HepG2 (cell line): ENCODE data around the gene ST3GAL2. TPM values are rescaled to one million over a fixed set of nuclear protein-coding genes. Genes with fewer than 3 reads are reported as not detected.

Source experiments
- BRD4 ChIP-seq: sonication (generic); formaldehyde crosslinking; IDR thresholded peaks from 2 replicates; pipeline ENCODE4 v1.4.0; 2020; ENCODE audit warnings: missing genetic modification reagents
- FOXK2 ChIP-seq: fragments of 450-650 bp; IDR thresholded peaks from 2 replicates; pipeline ENCODE4 v1.6.1; 2016
- NR2F1 ChIP-seq, 2 experiments: fragments of 450-650 bp in 1 of 2; formaldehyde crosslinking in 1 of 2; IDR thresholded peaks; 2 replicates each; pipeline versions ENCODE4 v1.5.0 to v1.6.1; 2016 to 2020; ENCODE audit warnings: mild to moderate bottlenecking in 1 of 2, missing compliant biosample characterization in 1 of 2, missing genetic modification reagents in 1 of 2, moderate library complexity in 1 of 2
- RNF2 ChIP-seq: fragments of 450-650 bp; conservative IDR thresholded peaks from 2 replicates; pipeline ENCODE4 v1.6.1; 2016; ENCODE audit warnings: low read depth
- TAF1 ChIP-seq: sonication (generic); formaldehyde crosslinking; IDR thresholded peaks from 2 replicates; pipeline ENCODE4 v1.4.0; 2020; ENCODE audit warnings: missing genetic modification reagents
- ZFP37 ChIP-seq: sonication (generic); formaldehyde crosslinking; IDR thresholded peaks from 2 replicates; pipeline ENCODE4 v1.4.0; 2020; ENCODE audit warnings: missing genetic modification reagents, borderline replicate concordance
- ZFP62 ChIP-seq: sonication (generic); formaldehyde crosslinking; IDR thresholded peaks from 2 replicates; pipeline ENCODE4 v1.4.0; 2020; ENCODE audit warnings: missing genetic modification reagents
- ZHX1 ChIP-seq: sonication (generic); formaldehyde crosslinking; IDR thresholded peaks from 2 replicates; pipeline ENCODE4 v1.8.1; 2022; ENCODE audit warnings: low read depth, mild to moderate bottlenecking, missing genetic modification reagents
- ZNF276 ChIP-seq: sonication (generic); formaldehyde crosslinking; IDR thresholded peaks from 2 replicates; pipeline ENCODE4 v1.4.0; 2020; ENCODE audit warnings: mild to moderate bottlenecking, low read depth, missing genetic modification reagents
- ZNF335 ChIP-seq: sonication (generic); formaldehyde crosslinking; IDR thresholded peaks from 2 replicates; pipeline ENCODE4 v1.4.0; 2020; ENCODE audit warnings: missing genetic modification reagents
- ZNF530 ChIP-seq: sonication (generic); formaldehyde crosslinking; IDR thresholded peaks from 2 replicates; pipeline ENCODE4 v1.5.0; 2020; ENCODE audit warnings: low read depth, mild to moderate bottlenecking, missing genetic modification reagents
- ZNF576 ChIP-seq: sonication (generic); formaldehyde crosslinking; IDR thresholded peaks from 2 replicates; pipeline ENCODE4 v1.4.0; 2020; ENCODE audit warnings: mild to moderate bottlenecking, missing genetic modification reagents
- ZNF713 ChIP-seq: sonication (generic); formaldehyde crosslinking; IDR thresholded peaks from 2 replicates; pipeline ENCODE4 v1.4.0; 2020; ENCODE audit warnings: mild to moderate bottlenecking, missing genetic modification reagents
- polyA plus RNA-seq, 8 experiments: library from polyadenylated mRNA; depleted of rRNA in 3 of 8; stranded (reverse) in 7 of 8; unstranded in 1 of 8; fragments of >200 nt; fragmentation: Illumina TruSeq in 4 of 8; extraction: Trizol in 4 of 8; gene quantifications; 2 replicates each; pipeline versions ENCODE4 v1.2.1 to v1.2.3, GENCODE V29; 2011 to 2016; ENCODE audit warnings: low read depth in 4 of 8, missing spikeins in 1 of 8, mixed read lengths in 1 of 8; ENCODE audit not compliant: insufficient read depth in 1 of 8
- total RNA-seq, 5 experiments: library from RNA; depleted of rRNA; stranded (reverse); fragments of >200 nt; fragmentation: Illumina TruSeq; extraction: Trizol; gene quantifications; 2 replicates each; pipeline ENCODE4 v1.2.3, GENCODE V29; 2016; ENCODE audit warnings: low read depth in 1 of 5
- TF ChIP-seq, protein P1 (sequence below): sonication (generic); formaldehyde crosslinking; IDR thresholded peaks from 2 replicates; pipeline ENCODE4 v1.8.0; 2022; ENCODE audit warnings: mild to moderate bottlenecking, missing genetic modification reagents, moderate library complexity
- TF ChIP-seq, protein P2 (sequence below): sonication (generic); formaldehyde crosslinking; IDR thresholded peaks from 2 replicates; pipeline ENCODE4 v1.4.0; 2020; ENCODE audit warnings: mild to moderate bottlenecking, missing genetic modification reagents
- TF ChIP-seq, protein P3 (sequence below): sonication (generic); formaldehyde crosslinking; IDR thresholded peaks from 2 replicates; pipeline ENCODE4 v1.8.0; 2022; ENCODE audit warnings: mild to moderate bottlenecking, missing genetic modification reagents
- TF ChIP-seq, protein P4 (sequence below): sonication (generic); formaldehyde crosslinking; IDR thresholded peaks from 2 replicates; pipeline ENCODE4 v1.4.0; 2020; ENCODE audit warnings: missing genetic modification reagents
- TF ChIP-seq, protein P5 (sequence below): IDR thresholded peaks from 2 replicates; pipeline ENCODE4 v1.6.1; 2016; ENCODE audit warnings: control low read depth

ST3GAL2 gene
- total and polyA plus RNA-seq, 2 of the 13 experiments (the other 11 are each of a cell fraction or from before 2014, with no cell fraction given), result 16.3 to 24.9 TPM

- TF ChIP-seq ZHX1 (peak; percentile 50; the same call in 1 of the 2 replicates), FOXK2 (no peak), ZFP37 (no peak; the same call in 1 of the 2 replicates), ZNF530 (no peak), ZNF276 (CRISPR knock-in tag) (peak; percentile 86; the same call in 1 of the 2 replicates), ZNF335 (CRISPR knock-in tag) (peak; percentile 96), NR2F1 (CRISPR knock-in tag; IDR thresholded peaks at IDR 0.05) (no peak), TAF1 (CRISPR knock-in tag) (peak; percentile 96), RNF2 (peak; percentile 88), ZNF576 (CRISPR knock-in tag) (no peak), BRD4 (peak; percentile 36; the same call in 1 of the 2 replicates), ZNF713 (no peak), ZFP62 (0 out of 2 replicates have a peak, but pooled peaks have one; percentile 74)
- TF ChIP-seq, protein P1, sequence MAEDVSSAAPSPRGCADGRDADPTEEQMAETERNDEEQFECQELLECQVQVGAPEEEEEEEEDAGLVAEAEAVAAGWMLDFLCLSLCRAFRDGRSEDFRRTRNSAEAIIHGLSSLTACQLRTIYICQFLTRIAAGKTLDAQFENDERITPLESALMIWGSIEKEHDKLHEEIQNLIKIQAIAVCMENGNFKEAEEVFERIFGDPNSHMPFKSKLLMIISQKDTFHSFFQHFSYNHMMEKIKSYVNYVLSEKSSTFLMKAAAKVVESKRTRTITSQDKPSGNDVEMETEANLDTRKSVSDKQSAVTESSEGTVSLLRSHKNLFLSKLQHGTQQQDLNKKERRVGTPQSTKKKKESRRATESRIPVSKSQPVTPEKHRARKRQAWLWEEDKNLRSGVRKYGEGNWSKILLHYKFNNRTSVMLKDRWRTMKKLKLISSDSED (CRISPR knock-in tag), result 0 out of 2 replicates have a peak, but pooled peaks have one; percentile 60
- TF ChIP-seq, protein P2, sequence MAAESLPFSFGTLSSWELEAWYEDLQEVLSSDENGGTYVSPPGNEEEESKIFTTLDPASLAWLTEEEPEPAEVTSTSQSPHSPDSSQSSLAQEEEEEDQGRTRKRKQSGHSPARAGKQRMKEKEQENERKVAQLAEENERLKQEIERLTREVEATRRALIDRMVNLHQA (CRISPR knock-in tag), result no peak
- TF ChIP-seq, protein P3, sequence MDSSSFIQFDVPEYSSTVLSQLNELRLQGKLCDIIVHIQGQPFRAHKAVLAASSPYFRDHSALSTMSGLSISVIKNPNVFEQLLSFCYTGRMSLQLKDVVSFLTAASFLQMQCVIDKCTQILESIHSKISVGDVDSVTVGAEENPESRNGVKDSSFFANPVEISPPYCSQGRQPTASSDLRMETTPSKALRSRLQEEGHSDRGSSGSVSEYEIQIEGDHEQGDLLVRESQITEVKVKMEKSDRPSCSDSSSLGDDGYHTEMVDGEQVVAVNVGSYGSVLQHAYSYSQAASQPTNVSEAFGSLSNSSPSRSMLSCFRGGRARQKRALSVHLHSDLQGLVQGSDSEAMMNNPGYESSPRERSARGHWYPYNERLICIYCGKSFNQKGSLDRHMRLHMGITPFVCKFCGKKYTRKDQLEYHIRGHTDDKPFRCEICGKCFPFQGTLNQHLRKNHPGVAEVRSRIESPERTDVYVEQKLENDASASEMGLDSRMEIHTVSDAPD (CRISPR knock-in tag), result no peak
- TF ChIP-seq, protein P4, sequence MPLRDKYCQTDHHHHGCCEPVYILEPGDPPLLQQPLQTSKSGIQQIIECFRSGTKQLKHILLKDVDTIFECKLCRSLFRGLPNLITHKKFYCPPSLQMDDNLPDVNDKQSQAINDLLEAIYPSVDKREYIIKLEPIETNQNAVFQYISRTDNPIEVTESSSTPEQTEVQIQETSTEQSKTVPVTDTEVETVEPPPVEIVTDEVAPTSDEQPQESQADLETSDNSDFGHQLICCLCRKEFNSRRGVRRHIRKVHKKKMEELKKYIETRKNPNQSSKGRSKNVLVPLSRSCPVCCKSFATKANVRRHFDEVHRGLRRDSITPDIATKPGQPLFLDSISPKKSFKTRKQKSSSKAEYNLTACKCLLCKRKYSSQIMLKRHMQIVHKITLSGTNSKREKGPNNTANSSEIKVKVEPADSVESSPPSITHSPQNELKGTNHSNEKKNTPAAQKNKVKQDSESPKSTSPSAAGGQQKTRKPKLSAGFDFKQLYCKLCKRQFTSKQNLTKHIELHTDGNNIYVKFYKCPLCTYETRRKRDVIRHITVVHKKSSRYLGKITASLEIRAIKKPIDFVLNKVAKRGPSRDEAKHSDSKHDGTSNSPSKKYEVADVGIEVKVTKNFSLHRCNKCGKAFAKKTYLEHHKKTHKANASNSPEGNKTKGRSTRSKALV (CRISPR knock-in tag), result peak; percentile 81; the same call in 1 of the 2 replicates
- TF ChIP-seq, protein P5, sequence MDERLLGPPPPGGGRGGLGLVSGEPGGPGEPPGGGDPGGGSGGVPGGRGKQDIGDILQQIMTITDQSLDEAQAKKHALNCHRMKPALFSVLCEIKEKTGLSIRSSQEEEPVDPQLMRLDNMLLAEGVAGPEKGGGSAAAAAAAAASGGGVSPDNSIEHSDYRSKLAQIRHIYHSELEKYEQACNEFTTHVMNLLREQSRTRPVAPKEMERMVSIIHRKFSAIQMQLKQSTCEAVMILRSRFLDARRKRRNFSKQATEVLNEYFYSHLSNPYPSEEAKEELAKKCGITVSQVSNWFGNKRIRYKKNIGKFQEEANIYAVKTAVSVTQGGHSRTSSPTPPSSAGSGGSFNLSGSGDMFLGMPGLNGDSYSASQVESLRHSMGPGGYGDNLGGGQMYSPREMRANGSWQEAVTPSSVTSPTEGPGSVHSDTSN (CRISPR knock-in tag), result peak; percentile 71
These were observed 57.8 kb downstream of the ST3GAL2 start (continued) for GRCh38 chr16:70380919-70381603.
